Measurements from ENCODE around the gene IFT52.

The IFT52 gene

GRCh38 chr20:43571771-43572170, 19.0 kb upstream of the IFT52 start:
- no peak for DNase-seq (ENCODE audit: extremely low spot score)
- ChIA-PET POLR2A (no interaction called here), CTCF (interaction anchor here (2.1 kb wide), 1 partner anchor 11 kb away, joined by 6 read pairs; no protein-coding TSS in a partner anchor)
- TF ChIP-seq CTCF (IDR thresholded peaks at IDR 0.05; ENCODE audit: control extremely low read depth, extremely low read depth, low read depth, missing control alignments) = no peak

DNA sequence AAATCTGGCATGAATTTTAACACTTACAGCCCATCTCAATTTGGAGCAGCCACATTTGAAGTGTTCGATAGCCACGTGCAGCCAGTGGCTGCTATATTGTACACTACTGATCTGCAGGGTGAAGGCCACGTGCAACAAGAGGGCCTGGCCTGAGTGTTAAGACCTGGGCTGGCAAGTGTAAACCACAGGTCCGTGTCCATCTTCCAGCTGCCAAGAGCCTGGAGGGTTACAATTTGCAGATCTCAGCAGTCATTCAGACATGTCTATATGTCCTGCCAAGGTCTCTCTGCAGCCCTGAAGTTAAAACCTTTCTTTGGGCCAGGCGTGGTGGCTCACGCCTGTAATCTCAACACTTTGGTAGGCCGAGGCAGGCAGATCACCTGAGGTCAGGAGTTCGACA, 17.8 kb upstream of the IFT52 start:
- TF ChIP-seq CTCF (IDR thresholded peaks at IDR 0.05; ENCODE audit: control extremely low read depth, extremely low read depth, low read depth, missing control alignments) = no peak
- CTCF ChIA-PET = interaction anchor here (2.1 kb wide), 1 partner anchor 10 kb away, joined by 6 read pairs; no protein-coding TSS in a partner anchor
- no peak for DNase-seq (ENCODE audit: extremely low spot score)
- POLR2A ChIA-PET = no interaction called here

DNA sequence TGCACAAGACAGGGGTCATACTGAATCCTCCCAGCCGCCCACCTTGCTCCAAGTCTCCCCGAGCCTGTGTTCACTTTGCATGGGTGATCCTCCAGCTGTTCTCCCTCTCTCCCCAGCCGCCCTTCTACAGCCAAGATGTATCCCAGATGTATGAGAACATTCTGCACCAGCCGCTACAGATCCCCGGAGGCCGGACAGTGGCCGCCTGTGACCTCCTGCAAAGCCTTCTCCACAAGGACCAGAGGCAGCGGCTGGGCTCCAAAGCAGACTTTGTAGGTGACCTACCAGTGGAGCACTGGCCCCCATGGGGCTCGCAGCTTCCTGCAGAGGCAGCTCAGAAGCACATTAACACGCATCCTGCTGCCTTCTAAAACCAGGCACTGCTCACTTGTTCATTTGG, 14.6 kb upstream of the IFT52 start:
- TF ChIP-seq CTCF (IDR thresholded peaks at IDR 0.05; ENCODE audit: control extremely low read depth, extremely low read depth, low read depth, missing control alignments) = no peak
- DNase-seq (ENCODE audit: extremely low spot score) = no peak
- ChIA-PET CTCF (interaction anchor here (0.8 to 1.7 kb wide), 3 partner anchors 19 to 174 kb away, joined by 3 to 4 read pairs (median 4); no protein-coding TSS in a partner anchor), POLR2A (no interaction called here)

GRCh38 chr20:43579861-43580793, 10.6 kb upstream of the IFT52 start:
- DNase-seq (ENCODE audit: extremely low spot score) = no peak
- TF ChIP-seq CTCF (IDR thresholded peaks at IDR 0.05; ENCODE audit: control extremely low read depth, extremely low read depth, low read depth, missing control alignments) = no peak
- POLR2A ChIA-PET = no interaction called here
- CTCF ChIA-PET = interaction anchor here (0.7 to 0.9 kb wide), 2 partner anchors 10 to 11 kb away, joined by 4 read pairs; no protein-coding TSS in a partner anchor

GRCh38 chr20:43583133-43583864, 7.4 kb upstream of the IFT52 start:
- POLR2A ChIA-PET = no interaction called here
- DNase-seq (ENCODE audit: extremely low spot score) = no peak
- no peak for TF ChIP-seq CTCF (IDR thresholded peaks at IDR 0.05; ENCODE audit: control extremely low read depth, extremely low read depth, low read depth, missing control alignments)
- CTCF ChIA-PET = interaction anchor here (0.8 to 2.4 kb wide), 6 partner anchors 11 to 105 kb away, joined by 3 to 6 read pairs (median 3); no protein-coding TSS in a partner anchor

- no peak for DNase-seq (ENCODE audit: extremely low spot score)
- POLR2A ChIA-PET = no interaction called here
- no peak for TF ChIP-seq CTCF (IDR thresholded peaks at IDR 0.05; ENCODE audit: control extremely low read depth, extremely low read depth, low read depth, missing control alignments)
- CTCF ChIA-PET = interaction anchor here (1.3 to 2.4 kb wide), 5 partner anchors 12 to 104 kb away, joined by 3 to 6 read pairs (median 3); no protein-coding TSS in a partner anchor
Measured at GRCh38 chr20:43583982-43584432, 6.7 kb upstream of the IFT52 start.

Data from GM10248 (cell line).